Choroid plexus epithelial cell (primary cell): ENCODE data around the gene CRBN.

Experiments used
- DNase-seq: peaks from one replicate; pipeline ENCODE4 v3.0.0-alpha.2; 2010; ENCODE audit warnings: low read depth
- H3K4me3 ChIP-seq: 2 replicates; pipeline ENCODE4 v1.5.1; 2011; ENCODE audit warnings: low read depth, mild to moderate bottlenecking, control low read depth, low read length, moderate library complexity
- CTCF ChIP-seq: conservative IDR thresholded peaks from 2 replicates; pipeline ENCODE4 v1.5.1; 2011; ENCODE audit warnings: low read depth, mild to moderate bottlenecking, control low read depth, inconsistent platforms, low read length, moderate library complexity

The CRBN gene

DNA sequence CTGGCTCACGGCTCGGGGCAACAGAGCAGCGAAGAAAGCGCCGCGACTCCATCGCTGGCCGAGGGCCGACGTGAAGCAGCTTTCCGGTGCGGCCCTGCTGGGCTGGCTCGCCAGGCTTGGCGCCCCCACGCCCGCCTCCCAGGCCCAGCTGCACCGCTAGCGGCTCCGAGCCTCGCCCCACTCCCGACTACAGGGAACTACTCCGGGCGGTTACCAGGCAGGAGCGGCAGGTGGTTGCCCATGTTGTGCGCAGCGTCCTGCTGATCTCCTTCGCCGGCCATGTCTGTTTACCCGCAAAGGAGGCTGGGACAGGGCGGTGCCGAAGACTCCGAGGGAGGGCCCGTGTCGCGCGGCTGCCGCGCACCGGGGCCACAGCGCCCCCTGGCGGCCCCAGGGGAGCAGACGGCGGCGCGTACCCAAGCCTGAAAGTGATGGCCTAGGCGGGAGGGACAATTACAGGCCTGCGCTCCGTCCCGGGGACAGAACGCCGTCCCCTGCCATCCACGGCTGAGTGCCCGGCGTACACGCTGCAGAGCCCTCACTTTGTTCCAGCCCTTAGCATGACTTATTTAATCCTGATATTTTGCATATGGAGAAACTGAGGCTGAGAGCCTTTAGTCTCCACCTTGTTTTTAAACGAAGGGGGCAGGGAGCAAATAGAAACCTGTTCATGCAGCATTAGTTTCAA lies at the start of gene CRBN:
CRBN (minus strand) TSS at position 285 of the 688 bp plus-strand sequence; CDS start at position 281, 4 bp downstream.
- H3K4me3 ChIP-seq, result peak within 1 kb of the TSS; percentile 100
- DNase-seq, result peak; percentile 87
- TF ChIP-seq CTCF, result peak; percentile 72

- TF ChIP-seq CTCF, result no peak
- DNase-seq, result no peak
- H3K4me3 ChIP-seq, result no peak overlapping the region
Observed at GRCh38 chr3:3227640-3228039, 48.1 kb upstream of the CRBN start.

DNA sequence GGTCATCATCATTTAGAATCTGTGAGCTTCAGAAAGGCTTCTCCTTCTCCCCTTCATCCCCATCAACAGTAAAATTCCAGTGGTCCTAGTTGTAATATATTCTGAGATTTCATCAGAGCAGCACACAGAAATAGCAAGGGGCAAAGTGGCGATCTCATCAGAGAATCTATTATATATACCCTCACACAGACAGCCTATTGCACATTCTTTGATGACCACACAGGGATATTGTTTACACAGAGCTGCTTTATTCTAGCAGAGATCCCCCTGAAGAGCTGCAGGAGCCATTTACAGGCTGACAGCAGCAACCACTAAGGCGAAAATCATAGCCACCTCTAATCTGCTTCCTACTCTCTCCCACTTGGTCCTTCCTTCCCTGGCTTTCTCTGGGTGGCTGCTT lies 42.0 kb upstream of the CRBN start:
- no peak overlapping the region for H3K4me3 ChIP-seq
- DNase-seq, result no peak
- TF ChIP-seq CTCF, result no peak

- TF ChIP-seq CTCF, result no peak
Observed at GRCh38 chr3:3216401-3216800, 36.9 kb upstream of the CRBN start.

GRCh38 chr3:3212781-3213440 lies 33.4 kb upstream of the CRBN start:
- no peak overlapping the region for H3K4me3 ChIP-seq
- DNase-seq, result no peak
- TF ChIP-seq CTCF, result no peak

More at GRCh38 chr3:3216401-3216800, 36.9 kb upstream of the CRBN start:
- no peak for DNase-seq
- H3K4me3 ChIP-seq, result no peak overlapping the region

- TF ChIP-seq CTCF, result no peak
- no peak overlapping the region for H3K4me3 ChIP-seq
- no peak for DNase-seq
Observed at GRCh38 chr3:3209714-3210113, 30.2 kb upstream of the CRBN start.

GRCh38 chr3:3209057-3209456 lies 29.6 kb upstream of the CRBN start:
- no peak for DNase-seq
- no peak overlapping the region for H3K4me3 ChIP-seq
- no peak for TF ChIP-seq CTCF
